ENCODE results near the gene TNS2.
"Not testable (repeated sequence)": the region's sequence is repeated elsewhere in the genome, so short reads cannot be mapped to it uniquely, and the experiment has no call there.

The TNS2 gene

DNA sequence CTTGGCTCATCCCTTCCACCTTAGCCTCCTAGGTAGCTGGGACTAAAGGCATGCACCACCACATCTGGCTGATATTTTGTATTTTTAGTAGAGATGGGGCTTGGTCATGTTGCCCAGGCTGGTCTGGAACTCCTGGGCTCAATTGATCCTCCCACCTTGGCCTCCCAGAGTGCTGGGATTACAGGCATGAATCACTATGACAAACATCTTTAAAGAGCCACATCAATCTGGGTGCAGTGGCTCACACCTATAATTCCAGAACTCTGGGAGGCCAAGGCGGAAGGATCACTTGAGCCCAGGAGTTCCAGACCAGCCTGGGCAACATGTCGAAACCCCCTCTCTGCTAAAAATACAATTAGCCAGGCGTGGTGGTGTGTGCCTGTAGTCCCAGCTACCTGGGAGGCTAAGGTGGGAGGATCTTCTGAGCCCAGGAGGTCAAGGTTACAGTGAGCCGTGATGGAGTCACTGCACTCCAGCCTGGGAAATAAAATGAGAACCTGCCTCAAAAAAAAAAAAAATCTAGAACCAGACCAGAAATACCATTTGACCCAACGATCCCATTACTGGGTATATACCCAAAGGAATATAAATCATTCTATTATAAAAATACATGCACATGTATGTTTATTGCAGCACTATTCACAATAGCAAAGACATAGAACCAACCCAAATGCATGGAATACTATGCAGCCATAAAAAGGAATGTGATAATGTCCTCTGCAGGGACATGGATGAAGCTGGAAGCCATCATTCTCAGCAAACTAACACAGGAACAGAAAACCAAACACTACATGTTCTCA is 45.1 kb downstream of the TNS2 start:
- DNase-seq: not testable (repeated sequence)

DNA sequence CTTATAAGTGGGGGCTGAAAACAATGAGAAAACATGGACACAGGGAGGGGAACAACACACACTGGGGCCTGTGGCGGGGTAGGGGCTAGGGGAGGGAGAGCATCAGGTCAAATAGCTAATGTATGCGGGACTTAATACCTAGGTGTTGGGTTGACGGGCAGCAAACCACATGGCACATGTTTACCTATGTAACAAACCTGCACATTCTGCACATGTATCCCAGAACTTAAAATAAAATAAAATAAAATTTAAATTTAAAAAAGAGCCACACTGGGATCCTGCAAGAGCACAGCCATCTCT is 45.7 kb downstream of the TNS2 start:
- DNase-seq: not testable (repeated sequence)

DNA sequence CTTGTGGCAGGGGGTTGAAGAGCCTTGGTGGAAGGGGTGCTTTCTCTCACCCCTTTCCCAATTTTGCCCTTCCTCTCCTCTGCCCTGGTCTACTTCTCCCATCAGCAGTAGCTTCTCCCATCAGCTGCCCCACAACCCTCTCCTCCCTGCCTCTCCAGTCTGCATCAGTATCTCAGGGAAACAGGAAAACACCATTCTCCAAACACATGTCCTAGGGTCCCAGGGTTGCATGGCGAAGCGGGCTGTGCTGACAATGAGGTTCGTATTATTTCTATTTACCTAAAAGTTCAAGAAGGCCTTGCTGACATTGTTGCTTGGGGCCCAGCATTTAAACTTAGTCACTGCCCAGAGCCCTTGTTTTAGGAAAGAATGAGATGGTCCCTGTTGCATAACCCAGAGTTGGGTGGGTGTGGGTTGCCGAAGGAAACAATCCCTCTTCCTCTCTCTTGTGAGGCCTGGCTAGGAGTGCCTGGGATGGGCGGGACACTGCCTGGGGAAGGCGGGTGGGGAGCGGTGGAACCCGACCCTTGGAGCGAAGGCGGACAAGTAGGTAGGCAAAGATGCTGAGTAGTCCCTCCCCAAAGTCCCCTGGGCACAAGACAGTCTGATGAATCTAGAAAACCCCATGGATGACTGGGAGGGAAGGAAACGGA is 46.4 kb downstream of the TNS2 start:
- peak; percentile 74 for DNase-seq

DNA sequence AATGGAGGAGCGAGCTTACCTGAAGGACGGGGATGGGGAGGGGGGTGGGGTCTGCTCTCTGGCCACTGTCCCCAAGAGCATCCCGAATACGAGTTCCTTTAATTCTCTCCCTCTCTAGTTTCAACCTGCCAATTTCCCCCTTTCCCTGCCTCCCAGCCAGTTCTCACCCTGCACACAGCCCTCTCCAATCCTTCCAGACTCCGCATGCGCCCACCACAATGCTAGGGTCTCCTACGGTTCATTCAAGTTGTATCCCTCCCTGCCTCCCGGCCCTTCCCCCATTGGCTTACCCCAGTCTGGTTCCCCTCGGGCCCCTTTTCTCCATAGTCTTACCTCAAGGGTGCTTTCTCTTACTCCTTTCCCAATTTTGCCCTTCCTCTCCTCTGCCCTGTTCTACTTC is 46.9 kb downstream of the TNS2 start:
- no peak for DNase-seq

DNA sequence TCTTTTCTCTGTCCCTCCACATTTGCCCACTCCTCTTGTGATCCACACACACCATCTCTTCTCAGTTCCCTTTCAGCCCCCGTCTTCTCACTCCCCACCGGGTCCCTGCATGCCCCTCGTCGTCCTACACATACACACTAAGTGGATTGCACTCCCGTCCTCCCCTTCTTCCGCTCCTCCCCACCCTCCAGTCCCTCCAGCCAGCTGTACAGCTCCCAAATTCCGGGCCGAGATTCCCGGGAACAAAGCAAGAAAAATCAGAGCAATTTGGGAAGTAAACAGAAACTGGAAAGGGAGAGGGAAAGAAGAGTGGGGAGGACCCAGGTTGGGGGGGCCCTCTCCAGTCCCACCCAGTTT is 47.3 kb downstream of the TNS2 start:
- DNase-seq: peak; percentile 51

DNA sequence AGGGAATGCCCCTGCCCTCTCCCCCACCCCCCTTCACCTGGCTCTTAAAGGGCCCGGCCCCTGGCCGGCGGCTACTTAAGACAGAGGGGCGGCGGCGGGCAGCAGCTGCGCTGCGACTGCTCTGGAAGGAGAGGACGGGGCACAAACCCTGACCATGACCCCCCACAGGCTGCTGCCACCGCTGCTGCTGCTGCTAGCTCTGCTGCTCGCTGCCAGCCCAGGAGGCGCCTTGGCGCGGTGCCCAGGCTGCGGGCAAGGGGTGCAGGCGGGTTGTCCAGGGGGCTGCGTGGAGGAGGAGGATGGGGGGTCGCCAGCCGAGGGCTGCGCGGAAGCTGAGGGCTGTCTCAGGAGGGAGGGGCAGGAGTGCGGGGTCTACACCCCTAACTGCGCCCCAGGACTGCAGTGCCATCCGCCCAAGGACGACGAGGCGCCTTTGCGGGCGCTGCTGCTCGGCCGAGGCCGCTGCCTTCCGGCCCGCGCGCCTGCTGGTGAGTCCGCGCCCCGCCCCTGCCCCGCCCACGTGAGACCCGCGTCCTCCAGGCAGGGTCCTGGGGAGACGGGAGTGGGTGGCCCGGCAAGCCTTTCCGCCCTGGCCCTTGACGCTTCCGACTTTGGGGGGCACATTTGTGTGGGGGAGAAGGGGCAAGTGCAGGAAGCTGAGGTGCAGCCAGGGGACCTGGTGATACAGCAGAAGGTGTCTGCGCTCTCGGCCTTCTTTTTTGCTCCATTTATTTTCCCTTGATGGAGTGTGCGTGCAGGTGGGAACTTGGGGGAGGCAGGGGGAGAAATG is 47.9 kb downstream of the TNS2 start, which contains the start of gene IGFBP6:
TSS of gene IGFBP6 (plus strand) at position 104 of the 790 bp plus-strand sequence. CDS start at position 155, 51 bp downstream.
- DNase-seq: peak; percentile 39

DNA sequence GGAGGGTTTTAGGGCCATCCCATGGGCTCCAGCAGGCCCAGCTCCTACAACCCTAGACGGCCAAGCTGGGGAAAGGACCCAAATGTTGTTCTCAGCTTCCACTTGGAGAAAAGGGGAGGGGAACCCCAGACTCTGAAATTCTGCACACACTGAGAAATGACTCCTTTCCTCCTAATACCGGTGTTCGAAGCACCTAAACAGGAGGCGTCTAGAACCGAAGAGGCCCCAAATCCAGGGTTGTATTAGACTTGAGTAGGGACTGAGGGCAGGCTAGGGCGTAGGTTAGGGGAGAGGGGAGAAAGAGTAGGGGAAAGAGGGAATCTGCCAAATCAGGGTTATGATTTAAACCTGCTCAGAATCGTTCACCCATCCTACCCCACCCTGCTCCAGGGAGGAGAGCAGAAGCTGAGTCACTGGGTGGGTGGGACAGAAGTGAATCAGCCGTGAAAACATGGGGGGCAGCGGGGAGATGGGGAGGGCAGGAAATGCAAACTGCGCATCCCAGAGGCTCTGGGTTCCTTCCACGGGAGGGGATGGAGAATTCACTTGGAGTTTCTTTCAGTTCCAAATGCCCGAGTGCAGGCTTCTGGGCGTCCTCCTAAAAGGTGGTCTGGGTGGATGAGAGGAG is 48.6 kb downstream of the TNS2 start:
- DNase-seq: peak; percentile 83

DNA sequence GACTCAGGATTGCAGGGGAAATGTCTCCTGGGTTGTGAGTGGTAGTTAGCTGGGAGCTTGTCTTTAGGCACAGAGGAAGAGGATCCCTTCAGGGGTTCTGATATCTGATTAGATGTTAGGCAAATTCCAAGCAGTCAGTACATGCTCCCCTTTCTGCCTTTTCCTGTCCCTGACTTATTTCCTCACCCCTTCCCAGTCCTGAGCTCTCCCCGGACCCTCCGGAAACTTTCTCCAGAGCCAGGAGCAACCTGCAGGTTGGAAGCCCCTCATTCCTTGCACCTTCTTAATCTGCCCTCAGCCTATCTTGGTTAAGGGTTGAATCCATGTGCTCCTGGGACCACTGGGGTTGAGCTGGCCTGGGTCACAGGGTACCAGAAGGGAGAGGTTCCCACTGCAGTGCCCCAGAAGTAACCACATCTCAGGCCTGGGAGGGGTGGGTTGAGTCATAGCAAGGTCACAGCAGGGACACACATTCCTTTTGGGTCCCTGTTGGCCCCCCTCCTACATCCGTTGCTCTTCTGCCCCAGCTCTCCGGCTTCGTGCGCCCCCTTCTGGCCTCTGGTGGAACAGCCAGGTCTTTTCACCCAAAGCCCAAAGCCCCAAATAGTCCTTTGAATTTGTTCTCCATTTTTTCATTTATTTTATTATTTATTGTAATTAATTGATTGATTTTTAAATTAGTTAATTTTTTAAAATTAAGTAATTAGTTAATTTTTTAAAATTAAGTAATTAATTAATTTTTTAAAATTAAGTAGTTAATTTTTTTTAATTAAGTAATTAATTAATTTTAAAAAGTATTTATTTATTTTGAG is 49.4 kb downstream of the TNS2 start:
- peak; percentile 94 for DNase-seq

DNA sequence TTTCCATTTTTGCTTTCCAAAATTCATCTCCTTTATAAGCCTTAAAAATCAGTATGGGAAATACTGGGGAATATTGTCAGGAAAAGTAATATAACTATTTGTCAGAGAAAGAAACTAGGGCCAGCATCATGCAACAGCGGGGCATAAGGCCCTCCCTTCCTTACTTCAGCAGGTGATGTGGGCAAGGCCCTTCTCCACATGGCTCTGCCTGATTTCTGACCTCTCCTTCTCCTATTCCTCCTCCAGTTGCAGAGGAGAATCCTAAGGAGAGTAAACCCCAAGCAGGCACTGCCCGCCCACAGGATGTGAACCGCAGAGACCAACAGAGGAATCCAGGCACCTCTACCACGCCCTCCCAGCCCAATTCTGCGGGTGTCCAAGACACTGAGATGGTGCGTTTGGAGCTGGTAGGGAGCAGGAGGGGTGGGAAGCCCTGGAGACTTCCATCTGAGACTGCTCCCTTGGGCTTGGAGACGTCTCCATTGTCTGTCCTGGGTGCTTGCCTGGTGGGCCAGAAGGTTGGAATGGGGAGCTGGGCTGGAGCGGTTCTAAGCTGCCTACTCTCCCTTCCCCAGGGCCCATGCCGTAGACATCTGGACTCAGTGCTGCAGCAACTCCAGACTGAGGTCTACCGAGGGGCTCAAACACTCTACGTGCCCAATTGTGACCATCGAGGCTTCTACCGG is 50.7 kb downstream of the TNS2 start:
- no peak for DNase-seq

DNA sequence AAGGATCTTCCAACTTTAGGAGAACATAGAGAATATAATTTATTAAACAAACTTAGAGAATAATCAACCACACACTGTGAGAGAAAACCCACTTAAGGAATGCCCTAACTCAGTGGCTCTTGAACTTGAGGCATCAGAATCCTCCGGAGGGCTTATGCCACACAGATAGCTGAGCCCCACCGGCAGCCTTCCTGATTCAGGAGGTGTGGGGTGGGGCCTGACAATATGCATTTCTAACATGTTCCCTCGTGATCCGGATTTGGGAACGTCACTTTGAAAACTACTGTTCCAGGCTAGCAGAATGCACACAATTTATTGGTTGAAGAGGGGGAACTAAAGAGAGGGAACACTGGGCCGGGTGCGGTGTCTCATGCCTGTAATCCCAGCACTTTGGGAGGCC is 51.4 kb downstream of the TNS2 start:
- no peak for DNase-seq

DNA sequence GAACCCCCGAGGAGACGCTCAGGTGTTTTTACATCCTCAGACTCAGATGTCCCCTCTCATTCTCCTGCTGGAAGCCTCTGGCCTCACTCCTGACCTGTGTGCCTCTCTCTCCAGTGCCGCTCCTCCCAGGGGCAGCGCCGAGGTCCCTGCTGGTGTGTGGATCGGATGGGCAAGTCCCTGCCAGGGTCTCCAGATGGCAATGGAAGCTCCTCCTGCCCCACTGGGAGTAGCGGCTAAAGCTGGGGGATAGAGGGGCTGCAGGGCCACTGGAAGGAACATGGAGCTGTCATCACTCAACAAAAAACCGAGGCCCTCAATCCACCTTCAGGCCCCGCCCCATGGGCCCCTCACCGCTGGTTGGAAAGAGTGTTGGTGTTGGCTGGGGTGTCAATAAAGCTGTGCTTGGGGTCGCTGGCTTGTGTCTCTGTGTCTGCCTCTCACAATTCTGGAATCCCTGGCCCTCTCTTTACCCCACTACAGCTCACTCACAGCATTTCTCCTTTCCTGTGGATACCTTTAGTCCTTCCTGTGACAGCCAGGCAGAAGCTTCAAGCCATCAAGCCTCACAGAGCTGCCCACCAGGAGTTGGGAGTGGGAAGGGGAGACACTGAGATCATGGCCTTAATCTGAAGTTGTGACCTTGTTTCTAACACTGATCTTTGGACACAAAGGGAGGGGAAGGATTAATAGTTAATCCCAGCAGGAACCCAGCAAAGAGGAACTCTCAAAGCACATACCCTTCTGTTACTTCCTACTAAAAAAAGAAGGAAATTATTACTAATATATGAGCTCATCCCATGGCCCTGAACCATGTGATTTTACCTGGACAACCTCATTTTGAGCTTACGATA is 52.3 kb downstream of the TNS2 start:
- DNase-seq: no peak

DNA sequence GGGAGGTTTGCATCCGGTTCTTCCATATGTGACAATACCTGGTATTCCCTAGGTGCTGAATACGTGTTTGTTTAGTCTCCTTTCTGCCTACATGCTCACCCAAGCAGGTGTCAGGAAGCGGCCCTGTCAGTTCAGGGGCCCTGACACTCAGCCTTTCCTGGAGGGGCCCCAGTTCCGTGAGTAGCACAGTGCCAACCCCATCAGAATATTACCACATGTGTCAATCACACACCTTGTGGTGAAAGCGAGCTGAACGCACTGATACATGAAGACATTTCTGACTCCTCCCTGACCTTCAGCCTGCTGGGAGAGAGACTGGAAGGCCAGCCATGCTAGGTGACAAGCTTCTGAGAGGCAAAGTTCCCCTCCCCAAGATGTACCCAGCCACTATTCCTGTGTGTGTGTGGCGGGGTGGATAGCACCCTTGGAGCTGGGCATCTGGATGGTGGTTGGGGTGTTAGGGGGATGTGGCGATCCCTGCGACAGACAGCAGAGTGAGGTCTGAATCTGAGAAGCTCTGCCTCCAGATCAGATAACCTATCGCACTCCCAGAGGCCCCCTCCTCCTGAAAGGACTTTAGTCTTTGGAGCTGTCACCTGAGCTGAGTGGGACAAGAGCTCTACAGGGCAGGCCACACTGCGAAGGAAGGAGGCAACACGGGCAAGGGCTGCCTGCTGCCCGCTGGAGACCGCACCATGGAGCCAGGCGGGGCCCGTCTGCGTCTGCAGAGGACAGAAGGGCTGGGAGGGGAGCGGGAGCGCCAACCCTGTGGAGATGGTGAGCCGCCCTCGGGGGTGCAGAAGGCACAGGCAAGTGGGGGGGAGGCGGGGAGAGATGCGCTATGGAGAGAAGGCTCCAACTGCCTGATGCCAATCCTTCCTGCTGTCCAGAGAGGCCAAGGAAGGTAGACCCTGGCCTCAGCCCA is 53.3 kb downstream of the TNS2 start, which contains the start of gene SOAT2:
TSS of gene SOAT2 (plus strand) at position 604 of the 925 bp plus-strand sequence. CDS start at position 696, 92 bp downstream.
- no peak for DNase-seq

DNA sequence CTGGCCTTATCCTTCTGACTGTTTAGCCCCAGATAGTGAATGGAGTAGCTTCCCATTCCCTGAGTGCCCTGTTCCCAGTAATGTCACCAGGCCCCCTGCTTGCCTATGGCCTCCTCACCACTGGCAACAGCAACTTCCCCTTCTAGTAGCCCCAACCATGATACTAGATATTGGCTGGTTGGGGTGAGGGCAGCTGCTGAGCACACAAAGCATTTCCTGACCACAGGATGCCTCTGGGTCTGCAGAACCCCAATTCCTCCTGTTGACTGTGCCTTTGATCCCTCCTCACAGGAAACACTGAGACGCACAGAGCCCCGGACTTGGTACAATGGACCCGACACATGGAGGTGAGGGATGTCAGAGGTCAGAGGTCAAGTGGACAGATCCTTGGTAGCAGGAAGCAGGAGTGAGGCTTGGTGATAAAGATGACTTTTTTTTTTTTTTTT is 54.0 kb downstream of the TNS2 start:
- DNase-seq: no peak

DNA sequence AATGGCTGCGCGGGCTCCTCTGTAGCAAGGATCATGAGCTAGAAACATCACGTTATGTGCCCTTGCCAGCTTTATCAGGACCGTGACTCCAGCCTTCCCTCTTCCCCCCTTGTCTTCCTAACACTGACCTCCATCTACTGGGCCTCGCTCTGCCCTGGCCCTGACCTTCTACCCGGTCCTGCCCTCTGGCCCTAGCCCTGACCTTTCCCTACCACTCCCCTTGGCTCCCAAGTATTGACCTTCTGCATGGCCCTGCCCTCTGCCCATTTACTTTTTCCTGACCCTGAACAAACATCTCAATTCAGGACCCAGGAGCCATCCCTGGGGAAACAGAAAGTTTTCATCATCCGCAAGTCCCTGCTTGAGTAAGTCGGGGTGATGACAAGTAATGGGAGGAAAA is 55.4 kb downstream of the TNS2 start:
- no peak for DNase-seq

DNA sequence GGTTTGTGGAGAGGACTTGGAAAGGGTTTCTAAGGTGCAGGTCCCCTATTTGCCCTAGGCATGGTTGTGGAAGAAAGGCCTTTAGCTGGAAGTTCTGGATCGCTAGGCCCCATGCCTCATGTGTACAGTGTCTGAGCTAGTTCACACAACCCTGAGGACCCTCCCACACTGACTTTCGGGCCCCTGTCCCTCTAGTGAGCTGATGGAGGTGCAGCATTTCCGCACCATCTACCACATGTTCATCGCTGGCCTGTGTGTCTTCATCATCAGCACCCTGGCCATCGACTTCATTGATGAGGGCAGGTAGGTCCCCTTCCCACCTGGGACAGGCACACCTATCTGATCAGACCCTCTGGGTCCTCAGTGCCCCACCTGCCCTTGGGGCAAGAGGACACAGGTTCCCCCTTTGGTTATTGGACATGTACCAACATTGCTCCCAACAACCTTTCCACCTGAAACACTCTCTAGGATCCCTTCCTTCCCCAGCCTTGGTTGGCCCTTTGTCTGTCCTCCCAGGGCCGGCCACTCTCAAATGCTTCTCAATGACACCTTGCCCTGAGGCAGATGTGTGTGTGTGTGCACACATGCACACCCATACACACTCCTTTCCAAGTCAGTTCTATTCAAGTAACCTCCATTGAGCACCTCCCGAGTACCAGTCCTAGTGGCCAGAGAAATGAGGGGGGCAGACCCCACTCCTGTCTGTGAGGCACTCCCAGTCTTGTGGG is 56.0 kb downstream of the TNS2 start:
- no peak for DNase-seq

DNA sequence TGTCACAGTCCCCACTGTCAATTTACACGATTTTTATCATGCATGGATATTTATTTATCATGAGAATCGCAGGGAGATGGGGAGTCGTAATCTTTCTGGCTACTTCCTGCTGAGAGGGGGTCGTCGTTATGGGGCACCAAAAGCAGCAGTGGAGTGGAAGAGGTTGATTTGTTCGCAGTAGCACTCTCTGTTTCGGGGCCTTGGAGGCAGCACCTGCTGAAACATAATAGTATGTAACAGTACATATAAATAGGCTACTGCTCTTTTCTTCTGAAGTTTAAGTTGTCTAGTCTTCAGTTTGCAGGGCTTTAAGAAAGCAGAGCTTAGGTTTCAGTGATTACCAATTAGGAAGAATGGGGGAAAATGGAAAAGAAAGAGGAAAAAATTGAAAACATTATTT is 57.3 kb downstream of the TNS2 start:
- DNase-seq: no peak

DNA sequence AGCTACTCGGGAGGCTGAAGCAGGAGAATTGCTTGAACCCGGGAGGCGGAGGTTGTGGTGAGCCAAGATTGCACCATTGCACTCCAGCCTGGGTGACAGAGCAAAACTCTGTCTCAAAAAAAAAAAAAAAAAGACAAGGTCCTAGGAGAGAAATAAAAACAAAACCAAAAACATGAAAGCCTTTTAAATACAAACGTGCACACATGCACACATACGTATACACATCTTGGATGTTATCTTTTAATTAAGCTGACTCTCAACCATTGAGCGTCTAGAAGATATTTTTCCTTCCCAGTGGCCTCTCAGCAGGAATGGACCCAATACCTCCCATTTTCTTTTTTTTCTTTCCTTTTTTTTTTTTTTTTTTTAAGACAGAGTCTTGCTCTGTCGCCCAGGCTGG is 62.6 kb downstream of the TNS2 start:
- DNase-seq: not testable (repeated sequence)

DNA sequence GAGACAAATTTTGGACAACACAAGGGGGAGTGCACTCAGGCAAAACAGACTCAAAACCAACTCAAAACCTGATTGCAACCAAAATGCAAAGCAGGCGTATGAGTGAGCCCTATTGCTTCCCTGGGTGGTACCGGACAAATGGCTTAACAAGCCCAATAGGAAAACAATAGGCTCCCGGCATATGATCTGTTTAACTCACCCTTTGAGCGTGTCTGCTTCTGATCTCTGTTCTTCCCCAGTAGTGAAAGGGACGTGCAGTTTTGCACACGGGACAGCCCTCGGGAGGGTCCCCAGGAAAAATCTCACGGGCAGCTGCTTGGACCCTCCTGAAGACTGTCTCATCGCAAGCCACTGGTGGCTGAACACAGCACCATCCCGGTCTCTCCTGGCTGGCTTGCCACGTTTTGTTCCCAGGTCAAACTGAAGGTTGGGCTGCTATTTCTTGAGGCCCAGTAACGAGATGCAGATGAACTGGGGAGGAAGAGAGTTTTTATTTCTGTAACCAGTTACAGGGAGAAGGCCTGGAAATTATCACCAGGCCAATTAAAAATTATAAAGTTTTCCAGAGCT is 63.4 kb downstream of the TNS2 start:
- DNase-seq: no peak
